Hippocampal formation (tissue), 2 donors: ENCODE measurements around the gene THSD4.

Experiments used
- DNase-seq, 2 donors: peaks; one replicate each; lab custom pipeline; 2025; lab: John Stamatoyannopoulos, UW

THSD4 gene

GRCh38 chr15:71545223-71545760 is 430.0 kb downstream of the THSD4 start:
- DNase-seq, result no peak

GRCh38 chr15:71545923-71546322 is 430.7 kb downstream of the THSD4 start:
- no peak for DNase-seq

- no peak for DNase-seq
These were observed 431.7 kb downstream of the THSD4 start for GRCh38 chr15:71547011-71547410.

GRCh38 chr15:71548401-71548807 is 433.1 kb downstream of the THSD4 start:
- DNase-seq, result no peak

- no peak for DNase-seq
These were observed 433.8 kb downstream of the THSD4 start for GRCh38 chr15:71549091-71549490.

- no peak for DNase-seq
These were observed 434.4 kb downstream of the THSD4 start for GRCh38 chr15:71549697-71550096.

GRCh38 chr15:71551566-71551965 is 436.3 kb downstream of the THSD4 start:
- DNase-seq, result no peak

GRCh38 chr15:71559098-71559497 is 443.8 kb downstream of the THSD4 start:
- DNase-seq, result no peak

GRCh38 chr15:71559616-71560015 is 444.3 kb downstream of the THSD4 start:
- DNase-seq, result no peak

GRCh38 chr15:71562251-71562650 is 447.0 kb downstream of the THSD4 start:
- DNase-seq, result no peak

GRCh38 chr15:71564217-71564616 is 448.9 kb downstream of the THSD4 start:
- DNase-seq, result no peak

- DNase-seq, result no peak
These were observed 449.7 kb downstream of the THSD4 start for GRCh38 chr15:71565006-71565405.

- DNase-seq, result no peak
These were observed 450.4 kb downstream of the THSD4 start for GRCh38 chr15:71565631-71566160.

GRCh38 chr15:71566226-71566625 is 451.0 kb downstream of the THSD4 start:
- DNase-seq, result no peak

- no peak for DNase-seq
These were observed 451.9 kb downstream of the THSD4 start for GRCh38 chr15:71567173-71567572.

- DNase-seq, result no peak
These were observed 453.0 kb downstream of the THSD4 start for GRCh38 chr15:71568227-71568626.

GRCh38 chr15:71570736-71571135 is 455.5 kb downstream of the THSD4 start:
- no peak for DNase-seq

- DNase-seq, result no peak
These were observed 456.4 kb downstream of the THSD4 start for GRCh38 chr15:71571641-71572040.

- DNase-seq, result no peak
These were observed 457.3 kb downstream of the THSD4 start for GRCh38 chr15:71572452-71573053.

GRCh38 chr15:71573599-71573998 is 458.3 kb downstream of the THSD4 start:
- DNase-seq, result no peak

GRCh38 chr15:71575474-71576045 is 460.3 kb downstream of the THSD4 start:
- no peak for DNase-seq

- DNase-seq, result no peak
These were observed 461.8 kb downstream of the THSD4 start for GRCh38 chr15:71577071-71577470.

GRCh38 chr15:71581398-71581930 is 466.2 kb downstream of the THSD4 start:
- DNase-seq, result no peak
